ENCODE data around the gene MROH2B.

Gene MROH2B

DNA sequence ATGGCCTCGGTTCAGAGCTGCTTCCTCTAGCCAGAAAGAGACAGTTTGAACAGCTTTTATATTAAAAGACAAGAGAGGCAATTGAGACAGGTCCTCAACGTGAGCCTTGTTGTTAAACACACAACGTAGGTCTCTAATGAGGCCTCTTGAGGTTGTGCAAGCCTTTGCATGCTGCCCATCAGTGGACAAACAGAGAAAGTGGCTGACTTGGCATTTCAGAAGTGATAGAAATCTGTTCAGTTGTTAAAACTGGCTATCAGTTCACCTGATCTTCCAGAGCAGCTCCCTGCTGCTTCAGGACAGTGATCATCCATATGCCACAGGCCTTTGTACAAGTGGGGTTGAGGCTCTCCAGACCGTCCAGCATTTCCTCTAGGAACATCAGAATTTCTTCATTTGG lies 58.8 kb downstream of the MROH2B start:
- Histone ChIP-seq H3K4me3 (ENCODE audit: extremely low read depth, insufficient read depth, low read length, poor library complexity, severe bottlenecking) (no peak overlapping the region), H3K27ac (ENCODE audit: low read depth, low read length, severe bottlenecking) (no peak overlapping the region), H3K9me3 (ENCODE audit: control insufficient read depth, low read length) (no peaks in the 10 kb centered on the region), H3K36me3 (ENCODE audit: control insufficient read depth, insufficient read depth, low read length) (no peaks in the 10 kb centered on the region), H3K4me1 (ENCODE audit: control insufficient read depth, insufficient read depth, low read length, poor library complexity, severe bottlenecking) (no peaks in the 10 kb centered on the region)
- 87 to 93% methylated on average over 3 to 4 of the region's 4 CpGs for WGBS, 2 experiments (ENCODE audit: insufficient coverage in 2 of 2)

DNA sequence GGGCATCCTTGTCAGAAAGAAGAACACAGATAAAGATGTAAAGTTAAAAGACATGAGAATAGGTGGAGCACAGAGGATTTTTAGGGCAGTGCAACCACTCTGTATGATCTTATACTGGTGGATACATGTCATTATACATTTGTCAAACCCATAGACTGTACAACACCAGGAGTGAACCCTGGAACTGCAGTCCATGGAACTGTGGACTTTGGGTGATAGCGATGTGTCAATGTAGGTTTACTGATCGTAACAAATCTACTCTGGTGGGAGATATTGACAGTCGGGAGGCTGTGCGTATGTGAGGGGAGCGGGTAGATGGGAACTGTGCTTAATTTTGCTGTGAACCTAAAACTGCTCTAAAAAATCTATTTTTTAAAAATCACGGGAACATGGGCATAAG lies 60.6 kb downstream of the MROH2B start:
- no peaks in the 10 kb centered on the region for H3K36me3 ChIP-seq (ENCODE audit: control insufficient read depth, insufficient read depth, low read length)
- H3K27ac ChIP-seq (ENCODE audit: low read depth, low read length, severe bottlenecking), result no peak overlapping the region
- WGBS, 2 experiments (ENCODE audit: insufficient coverage in 2 of 2), result 93 to 95% methylated on average over 3 to 5 of the region's 6 CpGs
- no peaks in the 10 kb centered on the region for H3K4me1 ChIP-seq (ENCODE audit: control insufficient read depth, insufficient read depth, low read length, poor library complexity, severe bottlenecking)
- no peak overlapping the region for H3K4me3 ChIP-seq (ENCODE audit: extremely low read depth, insufficient read depth, low read length, poor library complexity, severe bottlenecking)
- H3K9me3 ChIP-seq (ENCODE audit: control insufficient read depth, low read length), result no peaks in the 10 kb centered on the region

DNA sequence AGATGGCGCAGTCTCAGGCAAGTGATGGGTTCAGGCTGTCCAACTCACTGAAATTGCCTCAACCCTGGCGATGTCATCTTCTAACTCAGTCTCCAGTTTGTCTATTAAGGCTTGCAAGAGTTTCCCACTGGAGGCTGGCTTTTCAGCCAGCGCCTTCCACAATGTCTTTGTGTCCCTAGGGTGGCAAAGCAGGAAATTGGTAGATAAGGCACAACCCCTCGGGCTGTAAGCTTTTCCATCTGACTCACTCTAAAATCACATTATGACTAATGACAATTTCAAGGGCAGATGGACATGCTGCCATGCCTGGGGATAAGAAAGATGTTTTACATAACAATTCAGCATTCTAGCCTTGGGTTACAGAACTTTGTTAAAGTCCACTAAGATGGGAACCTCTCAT lies 61.9 kb downstream of the MROH2B start:
- Histone ChIP-seq H3K4me1 (ENCODE audit: control insufficient read depth, insufficient read depth, low read length, poor library complexity, severe bottlenecking) (no peaks in the 10 kb centered on the region), H3K9me3 (ENCODE audit: control insufficient read depth, low read length) (no peaks in the 10 kb centered on the region), H3K4me3 (ENCODE audit: extremely low read depth, insufficient read depth, low read length, poor library complexity, severe bottlenecking) (no peak overlapping the region), H3K27ac (ENCODE audit: low read depth, low read length, severe bottlenecking) (no peak overlapping the region), H3K36me3 (ENCODE audit: control insufficient read depth, insufficient read depth, low read length) (no peaks in the 10 kb centered on the region)
- 81 to 100% methylated on average over 2 to 3 of the region's 4 CpGs for WGBS, 2 experiments (ENCODE audit: insufficient coverage in 2 of 2)

DNA sequence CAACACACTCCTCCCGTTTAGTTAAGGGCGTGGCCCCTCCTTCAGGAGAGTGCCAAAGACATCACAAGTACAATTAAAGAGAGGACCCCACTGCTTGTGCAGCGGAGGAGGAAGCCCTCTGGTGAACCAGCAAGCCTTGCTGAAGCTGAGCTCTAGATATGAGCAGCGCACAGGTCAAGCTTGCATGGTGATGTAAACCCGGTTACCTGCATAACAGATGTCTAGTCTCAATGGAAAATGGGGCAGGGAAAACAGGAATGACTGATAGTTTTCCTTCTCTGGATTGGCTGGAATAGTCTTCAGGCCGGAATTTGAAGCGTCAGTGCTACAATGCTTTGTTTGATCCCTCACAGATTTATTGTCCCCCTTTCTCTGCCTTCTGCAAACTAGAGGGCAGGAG lies 66.2 kb downstream of the MROH2B start:
- WGBS, 2 experiments (ENCODE audit: insufficient coverage in 2 of 2), result 96 to 98% methylated on average over 5 to 6 of the region's 7 CpGs
- no peak overlapping the region for H3K4me3 ChIP-seq (ENCODE audit: extremely low read depth, insufficient read depth, low read length, poor library complexity, severe bottlenecking)

DNA sequence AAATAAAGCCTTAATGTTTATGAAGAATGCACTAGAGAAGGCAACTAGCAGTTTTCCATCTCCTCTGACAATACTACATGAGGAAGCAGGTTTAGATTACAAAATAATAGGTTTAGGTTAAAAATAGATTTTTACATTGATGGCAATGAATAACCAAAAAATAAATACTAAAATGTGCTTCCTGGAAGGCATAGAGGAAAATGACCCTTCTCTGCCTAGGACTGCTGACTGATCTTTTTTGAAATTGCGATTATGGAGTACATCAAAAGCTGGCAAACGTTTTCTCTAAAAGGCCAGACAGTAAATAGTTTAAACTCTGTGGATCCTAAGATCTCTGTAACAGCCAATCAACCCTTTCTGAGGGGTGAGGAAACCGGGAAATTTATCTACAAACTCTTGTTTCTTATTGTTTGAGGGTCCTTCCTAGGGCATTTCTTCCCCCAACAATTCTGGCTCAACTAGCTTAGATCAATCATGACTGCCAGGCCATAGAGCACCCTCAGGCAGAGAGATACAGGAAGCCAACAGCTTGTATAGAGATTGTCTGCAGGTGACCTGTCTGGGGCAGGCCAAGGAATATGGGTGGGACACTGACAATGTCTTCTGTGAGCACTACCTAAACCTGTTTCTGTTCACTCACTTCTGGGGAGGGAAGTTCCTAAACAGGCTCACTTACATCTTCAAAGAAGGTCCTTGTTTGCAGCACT lies 67.3 kb downstream of the MROH2B start:
- no peaks in the 10 kb centered on the region for H3K36me3 ChIP-seq (ENCODE audit: control insufficient read depth, insufficient read depth, low read length)
- H3K27ac ChIP-seq (ENCODE audit: low read depth, low read length, severe bottlenecking), result no peak overlapping the region
- WGBS, 2 experiments (ENCODE audit: insufficient coverage in 2 of 2), result 75 to 80% methylated on average over 1 to 2 of the region's 3 CpGs
- H3K4me3 ChIP-seq (ENCODE audit: extremely low read depth, insufficient read depth, low read length, poor library complexity, severe bottlenecking), result no peak overlapping the region
- no peaks in the 10 kb centered on the region for H3K9me3 ChIP-seq (ENCODE audit: control insufficient read depth, low read length)
- H3K4me1 ChIP-seq (ENCODE audit: control insufficient read depth, insufficient read depth, low read length, poor library complexity, severe bottlenecking), result no peaks in the 10 kb centered on the region

More for the DNA sequence above, 66.2 kb downstream of the MROH2B start:
- no peak overlapping the region for H3K27ac ChIP-seq (ENCODE audit: low read depth, low read length, severe bottlenecking)
- H3K9me3 ChIP-seq (ENCODE audit: control insufficient read depth, low read length), result no peaks in the 10 kb centered on the region
- H3K36me3 ChIP-seq (ENCODE audit: control insufficient read depth, insufficient read depth, low read length), result no peaks in the 10 kb centered on the region
- H3K4me1 ChIP-seq (ENCODE audit: control insufficient read depth, insufficient read depth, low read length, poor library complexity, severe bottlenecking), result no peaks in the 10 kb centered on the region

DNA sequence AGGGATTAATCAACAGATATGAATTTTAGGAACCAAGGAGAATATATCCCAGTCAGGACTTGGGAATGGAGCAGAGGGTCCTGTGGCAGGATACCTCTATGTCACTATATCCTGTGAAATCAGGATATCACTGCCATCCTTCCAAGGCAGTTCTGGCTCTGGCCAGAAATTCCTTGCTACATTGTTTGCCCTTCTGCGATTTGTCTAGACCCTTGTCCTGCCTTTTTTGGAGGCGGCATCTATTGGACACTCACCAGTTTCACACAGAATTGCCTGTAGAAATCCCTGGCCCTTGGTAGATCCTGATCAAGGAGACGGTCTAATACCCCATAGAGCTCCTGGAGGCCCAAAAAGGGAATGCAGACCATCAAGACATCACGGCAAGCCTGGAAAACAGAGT lies 71.2 kb downstream of the MROH2B start:
- Histone ChIP-seq H3K36me3 (ENCODE audit: control insufficient read depth, insufficient read depth, low read length) (no peaks in the 10 kb centered on the region), H3K9me3 (ENCODE audit: control insufficient read depth, low read length) (no peaks in the 10 kb centered on the region), H3K4me3 (ENCODE audit: extremely low read depth, insufficient read depth, low read length, poor library complexity, severe bottlenecking) (no peak overlapping the region), H3K4me1 (ENCODE audit: control insufficient read depth, insufficient read depth, low read length, poor library complexity, severe bottlenecking) (no peaks in the 10 kb centered on the region), H3K27ac (ENCODE audit: low read depth, low read length, severe bottlenecking) (no peak overlapping the region)
- 83 to 93% methylated on average over 3 to 4 of the region's 4 CpGs for WGBS, 2 experiments (ENCODE audit: insufficient coverage in 2 of 2)

DNA sequence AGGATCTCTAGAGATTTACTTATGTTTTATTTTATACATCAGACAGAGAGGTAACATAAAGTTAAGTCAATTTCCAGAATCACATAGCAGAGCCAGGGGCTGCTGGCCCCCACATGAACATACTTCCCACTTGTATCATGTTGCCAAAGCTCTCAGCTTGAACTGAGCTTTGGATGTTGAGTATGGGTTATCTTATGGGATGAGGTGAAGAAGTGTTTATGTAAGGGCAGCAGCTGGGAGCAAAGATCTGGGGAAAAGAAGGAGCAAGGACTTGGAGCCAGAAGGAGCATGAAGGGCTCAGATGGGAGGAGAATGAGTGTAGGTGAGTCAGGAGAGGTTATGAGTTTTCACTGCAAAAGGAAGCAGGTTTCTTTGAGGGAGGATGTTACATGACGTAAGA lies 72.0 kb downstream of the MROH2B start:
- no peak overlapping the region for H3K27ac ChIP-seq (ENCODE audit: low read depth, low read length, severe bottlenecking)
- no peaks in the 10 kb centered on the region for H3K9me3 ChIP-seq (ENCODE audit: control insufficient read depth, low read length)
- H3K4me1 ChIP-seq (ENCODE audit: control insufficient read depth, insufficient read depth, low read length, poor library complexity, severe bottlenecking), result no peaks in the 10 kb centered on the region
- 83 to 86% methylated on average over 1 of the region's 1 CpG for WGBS, 2 experiments (ENCODE audit: insufficient coverage in 2 of 2)
- no peak overlapping the region for H3K4me3 ChIP-seq (ENCODE audit: extremely low read depth, insufficient read depth, low read length, poor library complexity, severe bottlenecking)
- H3K36me3 ChIP-seq (ENCODE audit: control insufficient read depth, insufficient read depth, low read length), result no peaks in the 10 kb centered on the region

DNA sequence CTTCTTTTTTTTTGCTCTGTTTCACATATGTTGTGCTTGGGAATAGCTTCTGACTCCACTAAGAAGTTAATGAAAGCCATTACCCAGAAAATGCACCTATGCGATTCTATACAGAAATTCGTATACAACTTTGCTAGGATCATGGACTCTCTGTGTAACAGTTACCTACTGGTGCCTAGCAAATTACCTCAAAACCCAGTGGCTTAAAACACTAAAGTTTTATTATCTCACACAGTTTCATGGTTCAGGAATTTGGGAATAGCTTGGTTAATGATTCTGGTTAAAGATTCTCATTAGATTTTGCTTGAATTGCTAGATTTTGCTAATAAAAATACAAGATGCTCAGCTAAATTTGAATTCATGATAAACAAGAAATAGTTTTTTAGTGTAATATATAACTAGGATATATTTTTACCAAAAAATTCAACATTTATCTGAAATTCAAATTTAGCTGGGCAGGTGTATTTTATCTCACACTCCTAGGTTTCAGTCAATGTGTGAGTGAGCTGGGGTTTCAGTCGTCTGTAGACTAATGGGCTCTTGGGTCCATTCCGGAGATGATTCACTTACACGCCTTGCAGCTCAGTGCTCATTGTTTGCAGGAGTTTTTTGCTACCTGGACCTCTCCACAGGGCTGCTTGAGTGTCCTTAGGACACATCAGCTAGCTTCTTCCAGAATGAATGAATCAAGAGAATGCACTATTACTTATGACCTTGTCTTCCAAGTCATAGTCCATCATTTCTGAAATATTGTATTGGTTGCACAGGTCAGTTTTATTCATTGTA lies 75.1 kb downstream of the MROH2B start:
- Histone ChIP-seq H3K27ac (ENCODE audit: low read depth, low read length, severe bottlenecking) (no peak overlapping the region), H3K4me3 (ENCODE audit: extremely low read depth, insufficient read depth, low read length, poor library complexity, severe bottlenecking) (no peak overlapping the region), H3K36me3 (ENCODE audit: control insufficient read depth, insufficient read depth, low read length) (no peaks in the 10 kb centered on the region), H3K4me1 (ENCODE audit: control insufficient read depth, insufficient read depth, low read length, poor library complexity, severe bottlenecking) (peaks cover 3% of the 10 kb centered on the region), H3K9me3 (ENCODE audit: control insufficient read depth, low read length) (no peaks in the 10 kb centered on the region)
- 85 to 87% methylated on average over 5 of the region's 5 CpGs for WGBS, 2 experiments (ENCODE audit: insufficient coverage in 2 of 2)

DNA sequence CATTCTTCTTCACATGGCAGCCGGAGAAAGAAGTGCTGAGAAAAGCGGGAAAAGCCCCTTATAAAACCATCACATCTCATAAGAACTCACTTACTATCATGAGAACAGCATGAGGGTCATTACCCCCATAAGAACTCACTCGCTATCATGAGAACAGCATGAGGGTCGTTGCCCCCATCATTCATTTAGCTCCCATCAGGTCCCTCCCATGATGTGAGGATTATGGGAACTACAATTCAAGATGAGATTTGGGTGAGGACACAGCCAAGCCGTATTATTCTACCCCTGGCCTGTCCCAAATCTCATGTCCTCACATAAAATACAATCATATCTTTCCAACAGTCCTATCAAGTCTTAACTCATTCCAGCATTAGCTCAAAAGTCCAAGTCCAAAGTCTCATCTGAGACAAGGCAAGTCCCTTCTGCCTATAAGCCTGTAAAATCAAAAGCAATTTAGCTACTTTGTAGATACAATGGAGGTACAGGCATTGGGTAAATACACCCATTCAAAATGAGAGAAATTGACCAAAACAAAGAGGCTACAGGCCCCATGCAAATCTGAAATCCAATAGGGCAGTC lies 79.1 kb downstream of the MROH2B start:
- H3K4me3 ChIP-seq (ENCODE audit: extremely low read depth, insufficient read depth, low read length, poor library complexity, severe bottlenecking), result no peak overlapping the region

DNA sequence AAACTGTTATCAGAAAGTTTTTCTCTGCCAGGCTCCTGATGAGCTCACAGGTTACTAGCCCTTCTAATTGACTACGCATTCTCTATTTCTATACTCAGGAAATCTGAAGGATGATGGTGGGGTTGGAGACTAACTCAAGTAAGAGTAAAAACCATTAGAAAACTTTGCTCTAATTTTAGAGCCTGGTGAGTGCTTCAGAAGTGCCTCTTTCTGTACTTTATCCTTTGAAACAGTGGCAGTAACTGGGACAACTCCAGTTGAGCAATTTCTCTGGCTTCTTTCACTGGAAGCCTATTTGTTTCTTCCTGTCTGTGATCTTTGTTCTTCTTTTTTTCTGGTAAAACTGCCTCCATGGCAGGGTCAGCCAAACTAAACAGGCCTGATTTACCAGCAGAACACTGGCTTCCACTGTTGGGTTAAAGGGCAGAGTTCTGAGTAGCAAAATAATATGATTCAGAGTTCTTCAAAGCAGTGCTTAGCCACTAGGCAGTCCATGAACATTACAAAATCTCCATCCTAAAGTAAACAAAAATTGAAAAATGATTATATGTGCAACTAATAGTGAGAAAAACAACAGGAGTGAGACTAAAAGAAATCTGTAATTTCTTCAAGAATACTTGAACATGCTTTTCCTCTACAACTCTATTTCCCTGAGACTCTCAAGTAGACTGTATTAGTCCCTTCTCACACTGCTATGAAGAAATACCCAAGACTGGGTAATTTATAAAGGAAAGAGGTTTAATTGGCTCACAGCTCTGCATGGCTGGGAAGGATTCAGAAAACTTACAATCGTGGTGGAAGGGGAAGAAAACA lies 79.8 kb downstream of the MROH2B start:
- Histone ChIP-seq H3K4me1 (ENCODE audit: control insufficient read depth, insufficient read depth, low read length, poor library complexity, severe bottlenecking) (peaks cover 15% of the 10 kb centered on the region), H3K4me3 (ENCODE audit: extremely low read depth, insufficient read depth, low read length, poor library complexity, severe bottlenecking) (no peak overlapping the region), H3K36me3 (ENCODE audit: control insufficient read depth, insufficient read depth, low read length) (no peaks in the 10 kb centered on the region), H3K9me3 (ENCODE audit: control insufficient read depth, low read length) (no peaks in the 10 kb centered on the region), H3K27ac (ENCODE audit: low read depth, low read length, severe bottlenecking) (peak overlapping the region; percentile 55)
- no CpG with 5 or more reads among the region's 2 CpGs for WGBS, 2 experiments (ENCODE audit: insufficient coverage in 2 of 2)

More for the DNA sequence above, 79.1 kb downstream of the MROH2B start:
- H3K27ac ChIP-seq (ENCODE audit: low read depth, low read length, severe bottlenecking), result no peak overlapping the region
- H3K36me3 ChIP-seq (ENCODE audit: control insufficient read depth, insufficient read depth, low read length), result no peaks in the 10 kb centered on the region
- WGBS, 2 experiments (ENCODE audit: insufficient coverage in 2 of 2), result 0 to 89% methylated on average over 1 to 2 of the region's 5 CpGs
- no peaks in the 10 kb centered on the region for H3K9me3 ChIP-seq (ENCODE audit: control insufficient read depth, low read length)
- peaks cover 15% of the 10 kb centered on the region for H3K4me1 ChIP-seq (ENCODE audit: control insufficient read depth, insufficient read depth, low read length, poor library complexity, severe bottlenecking)
